NCI-H1436 (cell line): ENCODE data around the gene CNOT2.

ENCODE experiments used
- DNase-seq: peaks from one replicate; lab custom pipeline; 2025; lab: John Stamatoyannopoulos, UW

Gene CNOT2

GRCh38 chr12:70242695-70243509 is at the start of gene CNOT2:
Gene CNOT2, plus strand, starts transcription at chr12:70243433. Its CDS starts 34,794 bp downstream, at chr12:70278227.
- DNase-seq: peak; percentile 75

- DNase-seq: no peak
Observed at GRCh38 chr12:70194076-70194475, 49.2 kb upstream of the CNOT2 start.

GRCh38 chr12:70196811-70197281 is 46.4 kb upstream of the CNOT2 start:
- no peak for DNase-seq

GRCh38 chr12:70197345-70197744 is 45.9 kb upstream of the CNOT2 start:
- no peak for DNase-seq

- DNase-seq: no peak
Observed at GRCh38 chr12:70213707-70214106, 29.5 kb upstream of the CNOT2 start.

- no peak for DNase-seq
Observed at GRCh38 chr12:70214972-70215617, 28.1 kb upstream of the CNOT2 start.

- DNase-seq: no peak
Observed at GRCh38 chr12:70217416-70217815, 25.8 kb upstream of the CNOT2 start.

- DNase-seq: no peak
Observed at GRCh38 chr12:70221626-70222025, 21.6 kb upstream of the CNOT2 start.

GRCh38 chr12:70227911-70228310 is 15.3 kb upstream of the CNOT2 start:
- DNase-seq: no peak

GRCh38 chr12:70230934-70231606 is 12.2 kb upstream of the CNOT2 start:
- no peak for DNase-seq

- DNase-seq: no peak
Observed at GRCh38 chr12:70236990-70237389, 6.2 kb upstream of the CNOT2 start.

- DNase-seq: no peak
Observed at GRCh38 chr12:70240673-70241072, 2.6 kb upstream of the CNOT2 start.

- DNase-seq: no peak
Observed at GRCh38 chr12:70241845-70242244, 1.4 kb upstream of the CNOT2 start.

GRCh38 chr12:70243510-70244371 is 508 bp downstream of the CNOT2 start:
- peak; percentile 53 for DNase-seq

- no peak for DNase-seq
Observed at GRCh38 chr12:70244409-70244808, 1.2 kb downstream of the CNOT2 start.

GRCh38 chr12:70245458-70245857 is 2.2 kb downstream of the CNOT2 start:
- DNase-seq: no peak

- no peak for DNase-seq
Observed at GRCh38 chr12:70246580-70246979, 3.3 kb downstream of the CNOT2 start.

- DNase-seq: no peak
Observed at GRCh38 chr12:70247653-70248199, 4.5 kb downstream of the CNOT2 start.

GRCh38 chr12:70248876-70249275 is 5.6 kb downstream of the CNOT2 start:
- DNase-seq: no peak

- DNase-seq: no peak
Observed at GRCh38 chr12:70249903-70250302, 6.7 kb downstream of the CNOT2 start.

GRCh38 chr12:70251226-70251625 is 8.0 kb downstream of the CNOT2 start:
- DNase-seq: no peak

- no peak for DNase-seq
Observed at GRCh38 chr12:70251661-70252060, 8.4 kb downstream of the CNOT2 start.
